Uterus (tissue), 2 donors: ENCODE measurements around the gene PLA1A.

ENCODE experiments used
- POLR2A ChIP-seq, 2 donors: fragments of 450-650 bp; IDR thresholded peaks; one replicate each; pipeline ENCODE4 v1.6.1; 2016; ENCODE audit warnings: antibody characterized with exemption in 2 of 2, mild to moderate bottlenecking in 1 of 2, moderate library complexity in 1 of 2
- TF ChIP-seq, protein P1 (sequence below), 4 experiments: fragments of 200-600 bp in 2 of 4; fragments of 450-650 bp in 2 of 4; sonication (generic) in 2 of 4; IDR thresholded peaks; one replicate each; pipeline ENCODE4 v1.5.1; 2016 to 2019; ENCODE audit warnings: antibody characterized with exemption in 4 of 4, mild to moderate bottlenecking in 2 of 4, moderate library complexity in 1 of 4

DNA sequence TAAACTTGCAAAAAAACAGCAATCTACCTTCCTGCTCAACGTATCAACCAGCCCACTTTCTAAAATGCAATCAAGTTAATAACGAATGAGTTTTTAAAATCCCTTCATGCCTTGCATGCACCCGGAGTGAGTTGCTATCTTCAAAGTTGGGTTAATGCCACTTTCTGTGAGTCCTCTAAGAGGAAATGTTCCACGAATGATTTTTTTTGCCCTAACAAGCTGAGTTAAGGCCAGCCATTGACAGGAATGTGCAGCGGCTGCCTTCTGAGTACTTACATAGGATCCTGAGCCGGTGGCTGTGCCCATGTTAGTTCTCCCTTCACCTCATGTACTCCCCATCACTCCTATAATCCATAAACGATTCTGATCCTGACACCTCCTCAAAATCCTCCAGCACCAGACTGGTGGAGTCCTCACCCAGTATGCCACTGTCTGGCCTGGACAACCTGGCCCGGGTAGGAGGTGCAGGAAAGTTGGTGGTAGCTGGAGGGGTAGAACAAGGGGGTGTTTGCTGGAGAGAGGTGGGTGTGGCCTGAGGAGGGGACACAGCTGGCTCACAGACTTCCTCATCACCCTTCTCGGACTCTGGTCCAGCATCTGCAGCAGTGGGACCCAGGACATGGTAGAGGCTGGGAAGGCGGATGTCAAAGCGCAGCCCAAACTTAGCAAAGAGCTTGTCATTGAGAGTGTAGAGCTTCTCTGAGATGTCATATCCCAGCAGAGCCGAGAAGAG, 50.3 kb downstream of the PLA1A start:
- TF ChIP-seq, protein P1, sequence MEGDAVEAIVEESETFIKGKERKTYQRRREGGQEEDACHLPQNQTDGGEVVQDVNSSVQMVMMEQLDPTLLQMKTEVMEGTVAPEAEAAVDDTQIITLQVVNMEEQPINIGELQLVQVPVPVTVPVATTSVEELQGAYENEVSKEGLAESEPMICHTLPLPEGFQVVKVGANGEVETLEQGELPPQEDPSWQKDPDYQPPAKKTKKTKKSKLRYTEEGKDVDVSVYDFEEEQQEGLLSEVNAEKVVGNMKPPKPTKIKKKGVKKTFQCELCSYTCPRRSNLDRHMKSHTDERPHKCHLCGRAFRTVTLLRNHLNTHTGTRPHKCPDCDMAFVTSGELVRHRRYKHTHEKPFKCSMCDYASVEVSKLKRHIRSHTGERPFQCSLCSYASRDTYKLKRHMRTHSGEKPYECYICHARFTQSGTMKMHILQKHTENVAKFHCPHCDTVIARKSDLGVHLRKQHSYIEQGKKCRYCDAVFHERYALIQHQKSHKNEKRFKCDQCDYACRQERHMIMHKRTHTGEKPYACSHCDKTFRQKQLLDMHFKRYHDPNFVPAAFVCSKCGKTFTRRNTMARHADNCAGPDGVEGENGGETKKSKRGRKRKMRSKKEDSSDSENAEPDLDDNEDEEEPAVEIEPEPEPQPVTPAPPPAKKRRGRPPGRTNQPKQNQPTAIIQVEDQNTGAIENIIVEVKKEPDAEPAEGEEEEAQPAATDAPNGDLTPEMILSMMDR (IDR thresholded peaks at IDR 0.05): no peak
- no peak for TF ChIP-seq POLR2A (IDR thresholded peaks at IDR 0.05)
